Kidney (tissue), 14 donors: Measurements from ENCODE around the gene PAM16. TPM values are rescaled to one million over a fixed set of nuclear protein-coding genes. Genes with fewer than 3 reads are reported as not detected.

Experiments
- DNase-seq, 5 donors: peaks; one replicate each; pipeline ENCODE4 v3.0.0-alpha.2; 2013 to 2020
- FAIRE-seq: peaks from 2 replicates; lab custom pipeline; 2012; peaks lifted over from hg19 to GRCh38; lab: Jason Lieb, UNC
- H3K27ac ChIP-seq, 2 donors: one replicate each; pipeline ENCODE4 v1.7.0; 2013; ENCODE audit warnings: low read depth in 2 of 2, low read length in 2 of 2, inconsistent platforms in 1 of 2
- H3K27me3 ChIP-seq: one replicate; pipeline ENCODE4 v1.7.1; 2013; ENCODE audit warnings: low read length, inconsistent platforms; ENCODE audit not compliant: control insufficient read depth, insufficient read depth
- H3K36me3 ChIP-seq, 3 donors: one replicate each; pipeline versions ENCODE4 v1.7.0 to v1.7.1; 2013; ENCODE audit warnings: low read length in 3 of 3, control low read depth in 1 of 3, inconsistent platforms in 1 of 3; ENCODE audit not compliant: insufficient read depth in 3 of 3, control insufficient read depth in 2 of 3
- H3K4me1 ChIP-seq, 3 donors: one replicate each; pipeline versions ENCODE4 v1.7.0 to v1.7.1; 2013; ENCODE audit warnings: low read length in 3 of 3, inconsistent platforms in 1 of 3, low read depth in 1 of 3; ENCODE audit not compliant: control insufficient read depth in 2 of 3, insufficient read depth in 2 of 3
- H3K4me3 ChIP-seq, 3 donors: one replicate each; pipeline versions ENCODE4 v1.7.0 to v1.8.1; 2013; ENCODE audit warnings: low read length in 3 of 3, control low read depth in 1 of 3, inconsistent platforms in 1 of 3
- H3K9ac ChIP-seq, 3 donors: one replicate each; pipeline versions ENCODE4 v1.7.0 to v1.7.1; 2013; ENCODE audit warnings: low read length in 3 of 3, control low read depth in 1 of 3, inconsistent platforms in 1 of 3
- H3K9me3 ChIP-seq, 3 donors: one replicate each; pipeline versions ENCODE4 v1.7.0 to v1.7.1; 2013; ENCODE audit warnings: low read length in 3 of 3, control low read depth in 1 of 3, inconsistent platforms in 1 of 3; ENCODE audit not compliant: control insufficient read depth in 2 of 3, insufficient read depth in 1 of 3
- CTCF ChIP-seq: IDR thresholded peaks from 3 replicates; pipeline ENCODE4 v1.5.1; 2012; ENCODE audit warnings: mild to moderate bottlenecking, moderate library complexity, borderline replicate concordance; ENCODE audit not compliant: insufficient read depth; ENCODE audit errors: extremely low read depth
- intact Hi-C: fragments of 100-400 bp; cut with DNase I; formaldehyde crosslinking; loops from one replicate; pipeline ENCODE4 v1.11.1; 2022
- polyA plus RNA-seq: library from polyadenylated mRNA; stranded (reverse); fragments of 350-450 nt; fragmentation: Illumina TruSeq; extraction: RNeasy Lipid Tissue Mini Kit (QIAGEN cat#74804); gene quantifications from one replicate; pipeline ENCODE4 v1.2.3, GENCODE V29; 2014; ENCODE audit warnings: low read depth, low replicate concordance; ENCODE audit not compliant: insufficient read depth
- total RNA-seq: library from RNA; stranded (reverse); fragmentation: NEBNext Ultra II Directional; extraction: Animal tissue kit (Norgen Biotek cat#: 25700); gene quantifications from one replicate; pipeline ENCODE4 v1.2.1, GENCODE V29; 2021
- donor health status: control.
- donor health status: control.
- donor health status: control.
- donor health status: control.
- donor health status: control.
- donor health status: DM: yes; HTN: yes; CAD: no.
- donor health status: Normal renal cell carcinoma (clear cell type).

The PAM16 gene
- total and polyA plus RNA-seq, 2 donors from 2014 or later, result 29.4 to 61.1 TPM

- Histone ChIP-seq H3K27ac (peak overlapping the region; percentile 93 to 94), H3K36me3 (no peaks in the 10 kb centered on the region), H3K4me3 (peak overlapping the region; percentile 67 to 90 (median 86)), H3K4me1 (peaks cover 2 to 10% (median 7%) of the 10 kb centered on the region in 3 donors), H3K27me3 (no peaks in the 10 kb centered on the region), H3K9me3 (no peaks in the 10 kb centered on the region), H3K9ac (peak overlapping the region in 2 of 3 donors; percentile 68 to 80)
- no peak for TF ChIP-seq CTCF
- FAIRE-seq, result no peak
- peak; percentile 96 to 99 (median 97) for DNase-seq
- intact Hi-C loops, result no loop called here
Measured at GRCh38 chr16:4307215-4308037, 43.7 kb downstream of the PAM16 start.

- peak; percentile 80 to 92 (median 85) for DNase-seq
Measured at GRCh38 chr16:4306470-4307214, 44.5 kb downstream of the PAM16 start.

GRCh38 chr16:4303973-4304372 is 47.1 kb downstream of the PAM16 start:
- intact Hi-C loops, result no loop called here
- Histone ChIP-seq H3K27me3 (no peaks in the 10 kb centered on the region), H3K4me3 (no peak overlapping the region), H3K9ac (no peak overlapping the region), H3K36me3 (no peaks in the 10 kb centered on the region), H3K9me3 (no peaks in the 10 kb centered on the region), H3K4me1 (peaks cover 3 to 14% (median 8%) of the 10 kb centered on the region in 3 donors), H3K27ac (no peak overlapping the region)
- no peak for TF ChIP-seq CTCF
- FAIRE-seq (no peak), DNase-seq (no peak)

More at GRCh38 chr16:4306470-4307214, 44.5 kb downstream of the PAM16 start:
- H3K9ac ChIP-seq, result peak overlapping the region in 2 of 3 donors; percentile 68 to 80
- no peaks in the 10 kb centered on the region for H3K36me3 ChIP-seq
- H3K27me3 ChIP-seq, result no peaks in the 10 kb centered on the region
- H3K9me3 ChIP-seq, result no peaks in the 10 kb centered on the region
- H3K4me1 ChIP-seq, result peaks cover 2 to 10% (median 7%) of the 10 kb centered on the region in 3 donors
- no peak for FAIRE-seq
- TF ChIP-seq CTCF, result no peak
- peak overlapping the region; percentile 67 to 90 (median 86) for H3K4me3 ChIP-seq
- H3K27ac ChIP-seq, result peak overlapping the region; percentile 93 to 94
- intact Hi-C loops, result no loop called here
